ENCODE measurements around the gene CST3. TPM values are rescaled to one million over a fixed set of nuclear protein-coding genes. Genes with fewer than 3 reads are reported as not detected.

Gene CST3
- total and polyA plus RNA-seq, 2 donors (not counting 1 experiment from before 2014, with no cell fraction given), result 1.2 to 16.9 TPM

DNA sequence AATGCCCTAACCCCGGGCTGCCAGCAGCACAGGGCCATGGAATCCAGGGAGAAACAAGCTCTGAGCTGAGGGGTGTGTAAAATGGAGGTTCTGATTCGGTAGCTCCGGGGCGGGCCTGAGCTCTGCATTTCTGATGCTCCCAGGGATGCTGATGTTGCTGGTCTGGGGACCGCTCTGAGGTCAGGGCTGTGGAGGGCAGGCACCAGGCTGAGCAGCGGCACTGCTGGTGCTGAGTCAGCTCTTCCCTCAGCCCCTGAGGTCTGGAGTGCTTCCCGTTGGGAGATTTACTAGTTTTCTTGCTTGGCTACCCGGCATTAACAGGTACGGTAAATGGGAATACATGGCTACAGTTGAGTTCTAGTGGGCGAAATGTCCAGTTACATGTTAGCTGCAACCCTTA lies 18.6 kb upstream of the CST3 start:
- intact Hi-C loops (cut with micrococcal nuclease), result no loop called here
- ATAC-seq (ENCODE audit: low read depth), result no peak
- ChIA-PET POLR2A (no interaction called here), CTCF (no interaction called here)
- H3K36me3 ChIP-seq (replicated peaks in 1 of 2; ENCODE audit: control extremely low read depth in 1 of 2, control insufficient read depth in 1 of 2, extremely low read depth in 1 of 2, insufficient read depth in 2 of 2, low read length in 1 of 2), result no peaks in the 10 kb centered on the region
- no peaks in the 10 kb centered on the region for H3K27me3 ChIP-seq (replicated peaks in 1 of 4; ENCODE audit: control extremely low read depth in 1 of 4, control insufficient read depth in 3 of 4, insufficient read depth in 4 of 4, low read length in 3 of 4)
- no peaks in the 10 kb centered on the region for H3K9me3 ChIP-seq (ENCODE audit: control extremely low read depth in 1 of 3, control insufficient read depth in 2 of 3, insufficient read depth in 1 of 3, low read length in 2 of 3)
- H3K27ac ChIP-seq (ENCODE audit: low read length in 2 of 2), result no peak overlapping the region
- H3K27ac Mint-ChIP-seq, result no peak overlapping the region
- no peak overlapping the region for H3K4me2 ChIP-seq (replicated peaks; ENCODE audit: low read depth, low read length, poor library complexity, severe bottlenecking)
- no peaks in the 10 kb centered on the region for H4K20me1 ChIP-seq (ENCODE audit: control insufficient read depth, insufficient read depth, low read length, poor library complexity, severe bottlenecking)
- no peak for TF ChIP-seq EZH2 (IDR thresholded peaks at IDR 0.05; ENCODE audit: borderline replicate concordance, insufficient read depth, low read depth, low read length, poor library complexity, severe bottlenecking)
- TF ChIP-seq, protein P1, sequence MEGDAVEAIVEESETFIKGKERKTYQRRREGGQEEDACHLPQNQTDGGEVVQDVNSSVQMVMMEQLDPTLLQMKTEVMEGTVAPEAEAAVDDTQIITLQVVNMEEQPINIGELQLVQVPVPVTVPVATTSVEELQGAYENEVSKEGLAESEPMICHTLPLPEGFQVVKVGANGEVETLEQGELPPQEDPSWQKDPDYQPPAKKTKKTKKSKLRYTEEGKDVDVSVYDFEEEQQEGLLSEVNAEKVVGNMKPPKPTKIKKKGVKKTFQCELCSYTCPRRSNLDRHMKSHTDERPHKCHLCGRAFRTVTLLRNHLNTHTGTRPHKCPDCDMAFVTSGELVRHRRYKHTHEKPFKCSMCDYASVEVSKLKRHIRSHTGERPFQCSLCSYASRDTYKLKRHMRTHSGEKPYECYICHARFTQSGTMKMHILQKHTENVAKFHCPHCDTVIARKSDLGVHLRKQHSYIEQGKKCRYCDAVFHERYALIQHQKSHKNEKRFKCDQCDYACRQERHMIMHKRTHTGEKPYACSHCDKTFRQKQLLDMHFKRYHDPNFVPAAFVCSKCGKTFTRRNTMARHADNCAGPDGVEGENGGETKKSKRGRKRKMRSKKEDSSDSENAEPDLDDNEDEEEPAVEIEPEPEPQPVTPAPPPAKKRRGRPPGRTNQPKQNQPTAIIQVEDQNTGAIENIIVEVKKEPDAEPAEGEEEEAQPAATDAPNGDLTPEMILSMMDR (IDR thresholded peaks at IDR 0.05), result no peak
- no peaks in the 10 kb centered on the region for H3K79me2 ChIP-seq (ENCODE audit: control insufficient read depth, insufficient read depth, low read length)
- H3K4me3 Mint-ChIP-seq, result no peak overlapping the region
- no peak for DNase-seq
- WGBS (ENCODE audit: insufficient coverage), result 70% methylated on average over 9 of the region's 10 CpGs
- H3K4me1 Mint-ChIP-seq, result peaks cover 6% of the 10 kb centered on the region
- no peak overlapping the region for H2AFZ ChIP-seq (ENCODE audit: insufficient read depth, low read depth, low read length, poor library complexity, severe bottlenecking)
- peaks cover 17% of the 10 kb centered on the region for H3K27me3 Mint-ChIP-seq
- no peaks in the 10 kb centered on the region for H3K9me3 Mint-ChIP-seq (ENCODE audit: insufficient read depth)
- H3K4me1 ChIP-seq (ENCODE audit: control insufficient read depth in 2 of 2, insufficient read depth in 2 of 2, low read length in 2 of 2), result peaks cover 5 to 11% of the 10 kb centered on the region in 2 donors
- no peak overlapping the region for H3K4me3 ChIP-seq (ENCODE audit: control extremely low read depth in 1 of 5, extremely low read depth in 1 of 5, insufficient read depth in 1 of 5, low read depth in 2 of 5, low read length in 4 of 5)
- H3K9ac ChIP-seq (ENCODE audit: low read length), result no peak overlapping the region

DNA sequence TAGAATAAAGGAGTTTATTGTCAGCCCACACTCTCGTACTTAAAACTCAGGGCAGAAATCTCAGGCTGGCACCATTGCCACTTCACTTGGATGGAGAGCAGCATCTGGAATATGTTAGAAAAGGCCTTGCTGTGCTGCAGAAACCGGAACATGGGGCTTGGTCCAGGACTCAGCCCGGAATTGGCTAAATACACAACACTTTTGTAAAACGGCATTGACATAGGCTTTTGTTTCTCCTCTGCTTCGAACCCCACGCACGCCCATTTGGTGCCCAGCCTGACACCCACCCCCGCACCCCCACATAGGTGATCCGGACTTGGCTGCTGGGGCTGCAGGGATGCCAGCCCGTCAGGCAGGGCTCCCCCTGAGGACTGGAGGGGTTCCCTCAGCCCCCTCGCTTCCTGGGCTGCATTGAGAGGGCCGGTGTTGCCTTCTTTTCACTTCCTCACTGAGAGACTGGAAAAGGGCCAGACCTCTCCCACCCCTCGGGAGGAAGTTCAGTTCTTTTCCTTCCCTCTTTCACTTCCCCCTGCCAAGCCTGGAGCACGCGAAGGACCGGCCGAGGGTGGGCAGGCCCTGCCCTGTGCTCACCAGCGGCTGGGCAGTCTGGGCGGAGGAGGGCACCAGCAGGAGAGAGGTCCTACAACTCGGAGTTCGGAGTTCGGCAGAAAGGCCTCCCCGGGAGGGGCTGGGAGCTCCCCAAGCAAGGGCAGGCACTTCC lies 17.9 kb upstream of the CST3 start:
- no peak overlapping the region for H3K4me3 ChIP-seq (ENCODE audit: control extremely low read depth in 1 of 5, extremely low read depth in 1 of 5, insufficient read depth in 1 of 5, low read depth in 2 of 5, low read length in 4 of 5)
- peaks cover 5 to 11% of the 10 kb centered on the region in 2 donors for H3K4me1 ChIP-seq (ENCODE audit: control insufficient read depth in 2 of 2, insufficient read depth in 2 of 2, low read length in 2 of 2)
- no peaks in the 10 kb centered on the region for H3K9me3 ChIP-seq (ENCODE audit: control extremely low read depth in 1 of 3, control insufficient read depth in 2 of 3, insufficient read depth in 1 of 3, low read length in 2 of 3)
- H3K4me2 ChIP-seq (replicated peaks; ENCODE audit: low read depth, low read length, poor library complexity, severe bottlenecking), result peak overlapping the region; percentile 28
- H3K27ac ChIP-seq (ENCODE audit: low read length in 2 of 2), result no peak overlapping the region
- peak; percentile 5 for DNase-seq
- H3K9ac ChIP-seq (ENCODE audit: low read length), result no peak overlapping the region
- 23% methylated on average over 20 of the region's 23 CpGs for WGBS (ENCODE audit: insufficient coverage)
- no peak overlapping the region for H3K27ac Mint-ChIP-seq
- H3K27me3 ChIP-seq (replicated peaks in 1 of 4; ENCODE audit: control extremely low read depth in 1 of 4, control insufficient read depth in 3 of 4, insufficient read depth in 4 of 4, low read length in 3 of 4), result no peaks in the 10 kb centered on the region
- no peaks in the 10 kb centered on the region for H3K79me2 ChIP-seq (ENCODE audit: control insufficient read depth, insufficient read depth, low read length)
- H3K36me3 ChIP-seq (replicated peaks in 1 of 2; ENCODE audit: control extremely low read depth in 1 of 2, control insufficient read depth in 1 of 2, extremely low read depth in 1 of 2, insufficient read depth in 2 of 2, low read length in 1 of 2), result no peaks in the 10 kb centered on the region
- H3K4me3 Mint-ChIP-seq, result no peak overlapping the region
- no peak overlapping the region for H2AFZ ChIP-seq (ENCODE audit: insufficient read depth, low read depth, low read length, poor library complexity, severe bottlenecking)
- no peak for TF ChIP-seq EZH2 (IDR thresholded peaks at IDR 0.05; ENCODE audit: borderline replicate concordance, insufficient read depth, low read depth, low read length, poor library complexity, severe bottlenecking)
- TF ChIP-seq, protein P1 (IDR thresholded peaks at IDR 0.05), result no peak
- POLR2A ChIA-PET, result no interaction called here
- peaks cover 6% of the 10 kb centered on the region for H3K4me1 Mint-ChIP-seq
- peaks cover 17% of the 10 kb centered on the region for H3K27me3 Mint-ChIP-seq
- CTCF ChIA-PET, result no interaction called here
- intact Hi-C loops (cut with micrococcal nuclease), result no loop called here
- no peak for ATAC-seq (ENCODE audit: low read depth)
- no peaks in the 10 kb centered on the region for H3K9me3 Mint-ChIP-seq (ENCODE audit: insufficient read depth)
- no peaks in the 10 kb centered on the region for H4K20me1 ChIP-seq (ENCODE audit: control insufficient read depth, insufficient read depth, low read length, poor library complexity, severe bottlenecking)

Data from B cell (primary cell).